COR-L47 (cell line): ENCODE results near the gene RPS23.

ENCODE experiments used
- DNase-seq: peaks from one replicate; lab custom pipeline; 2025; lab: John Stamatoyannopoulos, UW

Gene RPS23

GRCh38 chr5:82244854-82245635 lies 33.1 kb downstream of the RPS23 start:
- no peak for DNase-seq

GRCh38 chr5:82244151-82244550 lies 34.0 kb downstream of the RPS23 start:
- DNase-seq, result no peak

GRCh38 chr5:82234885-82235284 lies 43.3 kb downstream of the RPS23 start:
- peak; percentile 28 for DNase-seq

GRCh38 chr5:82225525-82226172 lies 52.5 kb downstream of the RPS23 start:
- DNase-seq, result peak; percentile 49
